K562 (cell line): ENCODE data around the gene EEF1B2. TPM values are rescaled to one million over a fixed set of nuclear protein-coding genes. Genes with fewer than 3 reads are reported as not detected.

Experiments used
- CEBPB ChIP-seq: fragments of 450-650 bp; IDR thresholded peaks from 2 replicates; pipeline ENCODE4 v1.6.1; 2016; ENCODE audit warnings: missing genetic modification characterization, missing compliant biosample characterization
- GATAD2A ChIP-seq: fragments of 450-650 bp; IDR thresholded peaks from 2 replicates; pipeline ENCODE4 v1.6.1; 2017
- HDAC6 ChIP-seq: IDR thresholded peaks from 2 replicates; pipeline ENCODE4 v1.6.1; 2012; ENCODE audit warnings: low read depth, mild to moderate bottlenecking, control low read depth, inconsistent platforms, low read length, moderate library complexity
- LCOR ChIP-seq: sonication (generic); formaldehyde crosslinking; IDR thresholded peaks from 2 replicates; pipeline ENCODE4 v1.8.0; 2022; ENCODE audit warnings: mild to moderate bottlenecking, missing genetic modification reagents
- MAFG ChIP-seq: fragments of 450-650 bp; conservative IDR thresholded peaks from 2 replicates; pipeline ENCODE4 v1.6.1; 2016; ENCODE audit warnings: missing genetic modification characterization, missing compliant biosample characterization
- MBD1 ChIP-seq: fragments of 250-450 bp; sonication (Bioruptor Pico); IDR thresholded peaks from 2 replicates; pipeline ENCODE4 v1.8.0; 2022; ENCODE audit warnings: inconsistent platforms
- OTX1 ChIP-seq: fragments of 450-650 bp; formaldehyde crosslinking; IDR thresholded peaks from 2 replicates; pipeline ENCODE4 v1.4.0; 2022; ENCODE audit warnings: mild to moderate bottlenecking
- POLR2AphosphoS5 ChIP-seq: IDR thresholded peaks from 2 replicates; pipeline ENCODE4 v1.6.1; 2011; ENCODE audit warnings: mild to moderate bottlenecking, low read depth, low read length, moderate library complexity; ENCODE audit not compliant: control insufficient read depth, insufficient read depth
- SIN3A ChIP-seq, 2 experiments: fragments of 150-350 bp in 1 of 2; IDR thresholded peaks; 2 replicates each; pipeline ENCODE4 v1.6.1; 2011 to 2016; ENCODE audit warnings: borderline replicate concordance in 2 of 2, low read depth in 2 of 2, low read length in 2 of 2, mild to moderate bottlenecking in 2 of 2, moderate library complexity in 2 of 2; ENCODE audit not compliant: control insufficient read depth in 1 of 2
- SMAD3 ChIP-seq: fragments of 450-650 bp; formaldehyde crosslinking; conservative IDR thresholded peaks from 2 replicates; pipeline ENCODE4 v1.4.0; 2020; ENCODE audit warnings: mild to moderate bottlenecking
- STAT6 ChIP-seq: sonication (generic); formaldehyde crosslinking; IDR thresholded peaks from 2 replicates; pipeline ENCODE4 v1.8.1; 2023; ENCODE audit warnings: mild to moderate bottlenecking, missing genetic modification reagents
- THRAP3 ChIP-seq: fragments of 450-650 bp; IDR thresholded peaks from 2 replicates; pipeline ENCODE4 v1.6.1; 2016; ENCODE audit warnings: mild to moderate bottlenecking, inconsistent platforms, borderline replicate concordance
- USF2 ChIP-seq: sonication (generic); formaldehyde crosslinking; IDR thresholded peaks from 2 replicates; pipeline ENCODE4 v1.5.0; 2020; ENCODE audit warnings: missing genetic modification reagents
- ZFX ChIP-seq: sonication (generic); formaldehyde crosslinking; IDR thresholded peaks from 2 replicates; pipeline ENCODE4 v1.8.0; 2022; ENCODE audit warnings: mild to moderate bottlenecking, missing genetic modification reagents, moderate library complexity
- ZNF41 ChIP-seq: fragments of 250-450 bp; sonication (Bioruptor Pico); conservative IDR thresholded peaks from 2 replicates; pipeline ENCODE4 v1.4.0; 2020; ENCODE audit warnings: mild to moderate bottlenecking
- polyA plus RNA-seq, 8 experiments: library from polyadenylated mRNA; depleted of rRNA in 4 of 8; stranded (reverse) in 5 of 8; unstranded in 3 of 8; fragments of >200 nt; fragmentation: Nextera tagmentation in 2 of 8; fragmentation: Illumina TruSeq in 1 of 8; extraction: Ambion mirVana in 2 of 8; extraction: Trizol in 1 of 8; gene quantifications; 2 replicates each; pipeline versions ENCODE4 v1.2.1 to v1.2.3, GENCODE V29; 2011 to 2014; ENCODE audit warnings: inconsistent platforms in 1 of 8, missing spikeins in 1 of 8
- total RNA-seq, 7 experiments: library from RNA; depleted of rRNA in 6 of 7; stranded (reverse); fragments of >200 nt in 6 of 7; fragmentation: Illumina TruSeq in 2 of 7; extraction: Trizol in 2 of 7; gene quantifications; 2 replicates each; pipeline versions ENCODE4 v1.2.1 to v1.2.3, GENCODE V29; 2011 to 2021; ENCODE audit warnings: low replicate concordance in 1 of 7
- TF ChIP-seq, protein P1 (sequence below), 2 experiments: fragments of 250-450 bp in 1 of 2; fragments of 450-650 bp in 1 of 2; sonication (Bioruptor Pico) in 1 of 2; IDR thresholded peaks; 2 replicates each; pipeline versions ENCODE4 v1.6.1 to v1.8.0; 2016 to 2021; ENCODE audit warnings: mild to moderate bottlenecking in 2 of 2, moderate library complexity in 2 of 2, missing compliant biosample characterization in 1 of 2, missing genetic modification characterization in 1 of 2
- TF ChIP-seq, protein P2 (sequence below): fragments of 450-650 bp; IDR thresholded peaks from 2 replicates; pipeline ENCODE4 v1.6.1; 2016; ENCODE audit warnings: borderline replicate concordance
- TF ChIP-seq, protein P3 (sequence below): sonication (generic); formaldehyde crosslinking; IDR thresholded peaks from 2 replicates; pipeline ENCODE4 v1.8.0; 2022; ENCODE audit warnings: mild to moderate bottlenecking, low read depth, missing genetic modification reagents

Gene EEF1B2
- total and polyA plus RNA-seq, 9 of the 15 experiments (the other 6 are each of a cell fraction or from before 2014, with no cell fraction given) = 522 to 1,148 (median 893) TPM

DNA sequence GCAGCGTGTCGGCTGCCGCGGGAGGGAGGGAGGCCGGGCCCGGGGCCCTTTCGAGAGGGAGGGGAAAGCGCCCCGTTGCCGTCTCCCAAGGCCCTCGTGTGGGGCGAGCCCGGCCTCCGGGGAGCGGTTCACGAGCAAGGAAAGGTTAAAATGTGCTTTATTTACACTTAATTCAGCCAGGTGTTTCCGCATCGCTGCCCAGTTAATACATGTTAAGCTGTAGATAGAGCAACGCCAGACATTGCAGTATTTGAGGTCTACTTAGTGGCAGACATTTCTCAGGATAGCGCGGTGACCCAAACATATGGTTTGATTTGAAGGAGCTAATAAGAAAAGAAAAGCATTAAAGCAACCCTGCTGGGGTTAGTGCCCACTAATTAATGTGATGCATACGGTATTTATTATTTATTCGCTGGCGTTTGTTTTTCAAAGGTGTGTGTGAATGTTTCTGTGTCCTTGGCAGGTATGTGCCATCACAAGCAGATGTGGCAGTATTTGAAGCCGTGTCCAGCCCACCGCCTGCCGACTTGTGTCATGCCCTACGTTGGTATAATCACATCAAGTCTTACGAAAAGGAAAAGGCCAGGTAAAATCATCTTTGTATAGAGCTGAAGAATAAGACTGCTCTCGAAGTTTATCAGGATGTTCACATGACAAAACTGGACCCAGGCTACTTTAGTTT lies 571 bp downstream of the EEF1B2 start (continued):
- TF ChIP-seq STAT6 (CRISPR knock-in tag) (no peak), ZFX (peak; percentile 16), USF2 (CRISPR knock-in tag) (no peak), ZNF41 (CRISPR knock-in tag) (no peak), MAFG (tag) (no peak), CEBPB (tag) (no peak), SMAD3 (CRISPR knock-in tag) (no peak), GATAD2A (no peak), HDAC6 (no peak), MBD1 (CRISPR knock-in tag) (no peak), THRAP3 (no peak), POLR2AphosphoS5 (no peak), LCOR (no peak), OTX1 (no peak), SIN3A (IDR thresholded peaks at IDR 0.05; ENCODE audit: borderline replicate concordance in 2 of 2, control insufficient read depth in 1 of 2, low read depth in 2 of 2, low read length in 2 of 2) (peak in 1 of 2 experiments; percentile 63; a peak in 1 of 4 replicates)
- TF ChIP-seq, protein P1, sequence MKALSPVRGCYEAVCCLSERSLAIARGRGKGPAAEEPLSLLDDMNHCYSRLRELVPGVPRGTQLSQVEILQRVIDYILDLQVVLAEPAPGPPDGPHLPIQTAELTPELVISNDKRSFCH (CRISPR knock-in tag; IDR thresholded peaks at IDR 0.05) = no peak
- TF ChIP-seq, protein P1 (tag; IDR thresholded peaks at IDR 0.05) = no peak
- TF ChIP-seq, protein P2, sequence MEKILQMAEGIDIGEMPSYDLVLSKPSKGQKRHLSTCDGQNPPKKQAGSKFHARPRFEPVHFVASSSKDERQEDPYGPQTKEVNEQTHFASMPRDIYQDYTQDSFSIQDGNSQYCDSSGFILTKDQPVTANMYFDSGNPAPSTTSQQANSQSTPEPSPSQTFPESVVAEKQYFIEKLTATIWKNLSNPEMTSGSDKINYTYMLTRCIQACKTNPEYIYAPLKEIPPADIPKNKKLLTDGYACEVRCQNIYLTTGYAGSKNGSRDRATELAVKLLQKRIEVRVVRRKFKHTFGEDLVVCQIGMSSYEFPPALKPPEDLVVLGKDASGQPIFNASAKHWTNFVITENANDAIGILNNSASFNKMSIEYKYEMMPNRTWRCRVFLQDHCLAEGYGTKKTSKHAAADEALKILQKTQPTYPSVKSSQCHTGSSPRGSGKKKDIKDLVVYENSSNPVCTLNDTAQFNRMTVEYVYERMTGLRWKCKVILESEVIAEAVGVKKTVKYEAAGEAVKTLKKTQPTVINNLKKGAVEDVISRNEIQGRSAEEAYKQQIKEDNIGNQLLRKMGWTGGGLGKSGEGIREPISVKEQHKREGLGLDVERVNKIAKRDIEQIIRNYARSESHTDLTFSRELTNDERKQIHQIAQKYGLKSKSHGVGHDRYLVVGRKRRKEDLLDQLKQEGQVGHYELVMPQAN = peak; percentile 11; the same call in 1 of the 2 replicates
- TF ChIP-seq, protein P3, sequence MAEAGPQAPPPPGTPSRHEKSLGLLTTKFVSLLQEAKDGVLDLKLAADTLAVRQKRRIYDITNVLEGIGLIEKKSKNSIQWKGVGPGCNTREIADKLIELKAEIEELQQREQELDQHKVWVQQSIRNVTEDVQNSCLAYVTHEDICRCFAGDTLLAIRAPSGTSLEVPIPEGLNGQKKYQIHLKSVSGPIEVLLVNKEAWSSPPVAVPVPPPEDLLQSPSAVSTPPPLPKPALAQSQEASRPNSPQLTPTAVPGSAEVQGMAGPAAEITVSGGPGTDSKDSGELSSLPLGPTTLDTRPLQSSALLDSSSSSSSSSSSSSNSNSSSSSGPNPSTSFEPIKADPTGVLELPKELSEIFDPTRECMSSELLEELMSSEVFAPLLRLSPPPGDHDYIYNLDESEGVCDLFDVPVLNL (CRISPR knock-in tag) = no peak
